HCT116 (cell line): ENCODE measurements around the gene ANKFN1.

Experiments used
- EZH2 ChIP-seq: fragments of 200-600 bp; sonication (generic); IDR thresholded peaks from 2 replicates; pipeline ENCODE4 v1.6.1; 2017; ENCODE audit warnings: antibody characterized with exemption, mixed run types
- POLR2A ChIP-seq: IDR thresholded peaks from 2 replicates; pipeline ENCODE4 v1.7.0; 2011; ENCODE audit warnings: borderline replicate concordance; ENCODE audit not compliant: insufficient read depth, insufficient read length; ENCODE audit errors: extremely low read depth
- RAD21 ChIP-seq: IDR thresholded peaks from 2 replicates; pipeline ENCODE4 v1.6.1; 2012; ENCODE audit warnings: low read depth, mild to moderate bottlenecking
- YY1 ChIP-seq: IDR thresholded peaks from 2 replicates; pipeline ENCODE4 v1.6.1; 2011; ENCODE audit warnings: low read length, low read depth, moderate library complexity, mild to moderate bottlenecking; ENCODE audit not compliant: insufficient replicate concordance; ENCODE audit errors: extremely low read depth
- ZBTB33 ChIP-seq: IDR thresholded peaks from 2 replicates; pipeline ENCODE4 v1.6.1; 2011; ENCODE audit warnings: mild to moderate bottlenecking, low read length, moderate library complexity; ENCODE audit not compliant: insufficient replicate concordance; ENCODE audit errors: extremely low read depth
- ZNF274 ChIP-seq: fragments of 200-500 bp; sonication (Bioruptor generic); IDR thresholded peaks from 2 replicates; pipeline ENCODE4 v1.6.1; 2014; ENCODE audit warnings: mild to moderate bottlenecking, low read depth, low read length, inconsistent platforms
- TF ChIP-seq, protein P1 (sequence below), 3 experiments: fragments of 200-600 bp in 1 of 3; sonication (generic) in 1 of 3; IDR thresholded peaks in 2 of 3; conservative IDR thresholded peaks in 1 of 3; 2 replicates each; pipeline ENCODE4 v1.5.1; 2012 to 2017; ENCODE audit warnings: low read depth in 2 of 3, low read length in 2 of 3, antibody characterized with exemption in 1 of 3, borderline replicate concordance in 1 of 3, control low read depth in 1 of 3, mild to moderate bottlenecking in 1 of 3, mixed read lengths in 1 of 3, mixed run types in 1 of 3, moderate library complexity in 1 of 3; ENCODE audit not compliant: insufficient read depth in 1 of 3

- TF ChIP-seq RAD21 (no peak), POLR2A (no peak), ZBTB33 (no peak), EZH2 (no peak), ZNF274 (no peak), YY1 (no peak)
- TF ChIP-seq, protein P1, sequence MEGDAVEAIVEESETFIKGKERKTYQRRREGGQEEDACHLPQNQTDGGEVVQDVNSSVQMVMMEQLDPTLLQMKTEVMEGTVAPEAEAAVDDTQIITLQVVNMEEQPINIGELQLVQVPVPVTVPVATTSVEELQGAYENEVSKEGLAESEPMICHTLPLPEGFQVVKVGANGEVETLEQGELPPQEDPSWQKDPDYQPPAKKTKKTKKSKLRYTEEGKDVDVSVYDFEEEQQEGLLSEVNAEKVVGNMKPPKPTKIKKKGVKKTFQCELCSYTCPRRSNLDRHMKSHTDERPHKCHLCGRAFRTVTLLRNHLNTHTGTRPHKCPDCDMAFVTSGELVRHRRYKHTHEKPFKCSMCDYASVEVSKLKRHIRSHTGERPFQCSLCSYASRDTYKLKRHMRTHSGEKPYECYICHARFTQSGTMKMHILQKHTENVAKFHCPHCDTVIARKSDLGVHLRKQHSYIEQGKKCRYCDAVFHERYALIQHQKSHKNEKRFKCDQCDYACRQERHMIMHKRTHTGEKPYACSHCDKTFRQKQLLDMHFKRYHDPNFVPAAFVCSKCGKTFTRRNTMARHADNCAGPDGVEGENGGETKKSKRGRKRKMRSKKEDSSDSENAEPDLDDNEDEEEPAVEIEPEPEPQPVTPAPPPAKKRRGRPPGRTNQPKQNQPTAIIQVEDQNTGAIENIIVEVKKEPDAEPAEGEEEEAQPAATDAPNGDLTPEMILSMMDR (IDR thresholded peaks at IDR 0.05 in 2 of 3, conservative IDR thresholded peaks at IDR 0.05 in 1 of 3; ENCODE audit: borderline replicate concordance in 1 of 3, insufficient read depth in 1 of 3, low read depth in 2 of 3, low read length in 2 of 3) = no peak
These were observed 59.8 kb downstream of the ANKFN1 start for GRCh38 chr17:56213031-56213430.
